ENCODE data around the gene FANCI.

DNA sequence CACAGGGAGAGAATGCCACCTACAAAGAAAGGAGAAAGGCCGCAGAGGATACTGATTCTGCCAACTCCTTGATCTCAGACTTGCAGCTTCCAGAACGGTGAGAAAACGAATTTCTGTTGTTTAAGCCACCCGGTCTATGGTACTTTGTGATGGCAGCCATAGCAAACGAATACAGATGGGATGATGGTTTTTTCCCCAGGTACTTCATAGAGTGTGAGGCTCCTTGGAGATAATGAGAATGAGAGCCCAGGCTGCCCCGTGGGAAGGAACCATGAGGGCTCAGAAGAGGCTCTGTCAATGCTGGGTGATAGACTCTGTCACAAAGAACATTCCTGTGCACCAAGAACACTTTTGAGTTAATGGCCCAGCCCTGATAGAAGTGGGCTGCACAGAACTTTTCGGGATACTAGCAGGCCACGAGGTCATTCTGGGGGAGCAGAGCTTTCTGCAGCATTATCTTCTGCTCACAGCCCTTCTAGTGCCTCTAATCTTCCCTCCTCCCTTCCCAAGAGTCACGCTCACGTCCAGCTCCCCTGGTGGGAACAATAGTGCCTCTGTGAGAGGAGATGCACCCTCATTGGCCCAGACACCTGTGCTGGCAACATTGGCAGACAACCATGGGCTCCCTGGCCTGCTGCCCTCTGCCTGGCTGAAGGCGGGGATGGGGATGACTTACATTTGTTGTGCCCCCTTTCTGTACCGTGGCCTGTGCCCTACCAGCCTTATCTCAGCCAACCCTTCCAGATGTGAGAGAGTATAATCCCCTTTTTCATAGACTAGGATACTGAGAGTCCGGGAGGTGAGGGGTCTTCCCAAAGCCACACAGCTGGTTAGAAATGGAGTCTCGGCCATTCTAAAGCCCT, 17.2 kb upstream of the FANCI start:
- no peak for TF ChIP-seq POLR2A (IDR thresholded peaks at IDR 0.05)
- TF ChIP-seq, protein P1, sequence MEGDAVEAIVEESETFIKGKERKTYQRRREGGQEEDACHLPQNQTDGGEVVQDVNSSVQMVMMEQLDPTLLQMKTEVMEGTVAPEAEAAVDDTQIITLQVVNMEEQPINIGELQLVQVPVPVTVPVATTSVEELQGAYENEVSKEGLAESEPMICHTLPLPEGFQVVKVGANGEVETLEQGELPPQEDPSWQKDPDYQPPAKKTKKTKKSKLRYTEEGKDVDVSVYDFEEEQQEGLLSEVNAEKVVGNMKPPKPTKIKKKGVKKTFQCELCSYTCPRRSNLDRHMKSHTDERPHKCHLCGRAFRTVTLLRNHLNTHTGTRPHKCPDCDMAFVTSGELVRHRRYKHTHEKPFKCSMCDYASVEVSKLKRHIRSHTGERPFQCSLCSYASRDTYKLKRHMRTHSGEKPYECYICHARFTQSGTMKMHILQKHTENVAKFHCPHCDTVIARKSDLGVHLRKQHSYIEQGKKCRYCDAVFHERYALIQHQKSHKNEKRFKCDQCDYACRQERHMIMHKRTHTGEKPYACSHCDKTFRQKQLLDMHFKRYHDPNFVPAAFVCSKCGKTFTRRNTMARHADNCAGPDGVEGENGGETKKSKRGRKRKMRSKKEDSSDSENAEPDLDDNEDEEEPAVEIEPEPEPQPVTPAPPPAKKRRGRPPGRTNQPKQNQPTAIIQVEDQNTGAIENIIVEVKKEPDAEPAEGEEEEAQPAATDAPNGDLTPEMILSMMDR (IDR thresholded peaks at IDR 0.05) = no peak
- no peak for TF ChIP-seq POLR2AphosphoS5 (IDR thresholded peaks at IDR 0.05)
- no peak for TF ChIP-seq EP300 (IDR thresholded peaks at IDR 0.05)
